ENCODE measurements around the gene CDC42EP1. TPM values are rescaled to one million over a fixed set of nuclear protein-coding genes. Genes with fewer than 3 reads are reported as not detected.

CDC42EP1 gene
- total and polyA plus RNA-seq, 2 donors (not counting 1 experiment from before 2014, with no cell fraction given), result 0.22 TPM; not detected in 1

GRCh38 chr22:37616201-37617083 is 56.2 kb downstream of the CDC42EP1 start:
- Histone ChIP-seq H2AFZ (ENCODE audit: insufficient read depth, low read depth, low read length, poor library complexity, severe bottlenecking) (no peak overlapping the region), H3K79me2 (ENCODE audit: control insufficient read depth, insufficient read depth, low read length) (peaks cover 7% of the 10 kb centered on the region), H3K9ac (ENCODE audit: low read length) (no peak overlapping the region), H3K36me3 (replicated peaks in 1 of 2; ENCODE audit: control extremely low read depth in 1 of 2, control insufficient read depth in 1 of 2, extremely low read depth in 1 of 2, insufficient read depth in 2 of 2, low read length in 1 of 2) (peaks cover 4 to 45% of the 10 kb centered on the region in 2 experiments), H3K4me1 (ENCODE audit: control insufficient read depth in 2 of 2, insufficient read depth in 2 of 2, low read length in 2 of 2) (peaks cover 3 to 39% of the 10 kb centered on the region in 2 donors), H3K4me2 (replicated peaks; ENCODE audit: low read depth, low read length, poor library complexity, severe bottlenecking) (no peak overlapping the region), H3K27ac (ENCODE audit: low read length in 2 of 2) (peak overlapping the region in 1 of 2 donors; percentile 25), H3K9me3 (ENCODE audit: control extremely low read depth in 1 of 3, control insufficient read depth in 2 of 3, insufficient read depth in 1 of 3, low read length in 2 of 3) (no peaks in the 10 kb centered on the region), H3K27me3 (replicated peaks in 1 of 4; ENCODE audit: control extremely low read depth in 1 of 4, control insufficient read depth in 3 of 4, insufficient read depth in 4 of 4, low read length in 3 of 4) (no peaks in the 10 kb centered on the region), H3K4me3 (ENCODE audit: control extremely low read depth in 1 of 5, extremely low read depth in 1 of 5, insufficient read depth in 1 of 5, low read depth in 2 of 5, low read length in 4 of 5) (no peak overlapping the region), H4K20me1 (ENCODE audit: control insufficient read depth, insufficient read depth, low read length, poor library complexity, severe bottlenecking) (no peaks in the 10 kb centered on the region)
- Mint-ChIP-seq H3K27me3 (no peaks in the 10 kb centered on the region), H3K4me1 (peaks cover 21% of the 10 kb centered on the region), H3K4me3 (no peak overlapping the region), H3K27ac (peak overlapping the region; percentile 20), H3K9me3 (ENCODE audit: insufficient read depth) (no peaks in the 10 kb centered on the region)
- ChIA-PET POLR2A (interaction anchor here (0.7 to 1.5 kb wide), 2 partner anchors 10 to 26 kb away, joined by 3 read pairs; no protein-coding TSS in a partner anchor), CTCF (interaction anchor here (3.3 to 30.7 kb wide), 3 partner anchors 9 to 64 kb away, joined by 19 to 620 read pairs (median 185); partner anchors contain the start of genes GGA1, LGALS1, NOL12 and SH3BP1)
- ATAC-seq (ENCODE audit: low read depth) (no peak), DNase-seq (peak; percentile 64)
- intact Hi-C loops (cut with micrococcal nuclease), result no loop called here
- TF ChIP-seq EZH2 (IDR thresholded peaks at IDR 0.05; ENCODE audit: borderline replicate concordance, insufficient read depth, low read depth, low read length, poor library complexity, severe bottlenecking) (no peak), CTCF (IDR thresholded peaks at IDR 0.05) (no peak)
- WGBS (ENCODE audit: insufficient coverage), result 93% methylated on average over 27 of the region's 27 CpGs
